ENCODE results near the gene ELANE.
"Not testable (repeated sequence)": the region's sequence is repeated elsewhere in the genome, so short reads cannot be mapped to it uniquely, and the experiment has no call there.

The ELANE gene

GRCh38 chr19:881385-882071 is 29.4 kb downstream of the ELANE start:
- no peak for DNase-seq

- no peak for DNase-seq
Observed at GRCh38 chr19:882871-883497, 30.9 kb downstream of the ELANE start.

DNA sequence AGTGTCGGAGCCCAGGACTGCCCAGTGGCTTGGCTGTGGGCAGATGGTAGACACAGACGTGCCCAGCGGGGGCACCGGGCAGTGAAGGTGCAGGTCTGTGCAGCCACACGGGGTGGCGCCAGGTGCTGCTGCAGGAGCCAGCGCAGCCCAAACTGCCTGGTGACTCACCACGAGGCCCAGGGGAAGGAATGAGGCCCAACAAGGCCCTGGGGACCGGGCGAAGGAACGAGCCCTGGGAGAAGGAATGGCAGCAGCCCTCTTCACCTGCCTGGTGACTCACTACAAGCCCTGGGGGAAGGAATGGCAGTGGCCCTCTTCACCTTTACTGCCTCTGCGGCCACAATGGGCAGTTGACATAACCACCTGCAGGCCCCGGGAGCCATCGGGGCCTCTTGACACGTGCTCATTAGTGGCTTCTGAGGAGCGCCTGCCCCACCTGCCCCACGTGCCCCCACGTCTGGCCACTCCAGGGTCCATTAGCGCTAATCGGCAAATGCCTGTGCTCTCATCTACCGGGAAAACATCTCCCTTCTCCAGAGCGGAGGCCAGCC is 31.6 kb downstream of the ELANE start:
- no peak for DNase-seq

- no peak for DNase-seq
Observed at GRCh38 chr19:884420-885211, 32.5 kb downstream of the ELANE start.

DNA sequence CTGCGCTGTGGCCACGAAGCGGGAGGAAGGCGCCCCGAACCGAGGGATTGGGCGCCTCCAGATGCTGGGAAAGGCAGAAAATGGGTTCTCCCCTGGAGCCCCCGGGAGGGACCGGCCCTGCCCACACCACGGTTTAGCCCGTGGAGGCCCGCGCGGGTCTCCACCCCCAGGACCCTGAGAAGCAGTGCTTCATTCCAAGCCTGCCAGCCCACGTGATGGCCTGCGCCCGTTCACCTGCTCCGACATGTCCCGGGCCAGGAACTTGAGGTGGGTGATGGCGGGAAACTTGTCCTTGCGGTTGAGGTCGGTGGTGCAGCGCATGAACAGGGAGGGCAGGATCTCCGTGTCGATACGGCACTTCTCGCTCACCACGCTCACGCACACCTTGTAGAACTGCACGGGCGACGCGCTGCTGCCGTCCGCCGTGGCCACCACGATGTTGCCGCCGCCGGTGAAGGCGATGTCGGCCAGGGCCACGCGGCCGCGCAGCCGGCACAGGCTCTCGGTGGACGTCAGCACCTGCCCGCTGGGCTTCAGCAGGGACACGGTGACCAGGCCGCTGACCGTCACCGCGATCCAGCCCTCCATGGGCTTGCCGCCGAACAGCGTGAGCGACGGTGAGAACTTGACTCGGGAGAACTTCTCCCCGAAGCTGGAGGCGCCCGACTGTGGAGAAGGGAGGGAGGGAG is 33.6 kb downstream of the ELANE start:
- DNase-seq = no peak

DNA sequence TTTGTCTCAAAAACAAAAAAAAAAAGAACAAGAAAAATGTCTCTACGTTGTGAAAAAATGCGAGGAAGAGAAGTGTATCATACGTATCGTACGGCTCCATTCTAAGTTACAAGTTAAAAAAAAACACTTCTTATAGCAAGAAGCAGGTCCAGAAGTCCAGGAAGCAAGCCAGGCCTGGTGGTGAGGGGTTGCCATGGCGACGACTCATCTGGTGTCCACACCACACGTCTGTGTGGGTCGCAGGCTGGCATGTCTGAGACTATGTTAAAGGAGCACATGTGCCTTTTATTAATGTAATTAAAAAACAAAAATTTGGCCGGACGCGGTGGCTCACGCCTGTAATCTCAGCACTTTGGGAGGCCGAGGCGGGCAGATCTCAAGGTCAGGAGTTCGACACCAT is 35.0 kb downstream of the ELANE start:
- peak; percentile 62 for DNase-seq

GRCh38 chr19:887599-887998 is 35.5 kb downstream of the ELANE start:
- no peak for DNase-seq

DNA sequence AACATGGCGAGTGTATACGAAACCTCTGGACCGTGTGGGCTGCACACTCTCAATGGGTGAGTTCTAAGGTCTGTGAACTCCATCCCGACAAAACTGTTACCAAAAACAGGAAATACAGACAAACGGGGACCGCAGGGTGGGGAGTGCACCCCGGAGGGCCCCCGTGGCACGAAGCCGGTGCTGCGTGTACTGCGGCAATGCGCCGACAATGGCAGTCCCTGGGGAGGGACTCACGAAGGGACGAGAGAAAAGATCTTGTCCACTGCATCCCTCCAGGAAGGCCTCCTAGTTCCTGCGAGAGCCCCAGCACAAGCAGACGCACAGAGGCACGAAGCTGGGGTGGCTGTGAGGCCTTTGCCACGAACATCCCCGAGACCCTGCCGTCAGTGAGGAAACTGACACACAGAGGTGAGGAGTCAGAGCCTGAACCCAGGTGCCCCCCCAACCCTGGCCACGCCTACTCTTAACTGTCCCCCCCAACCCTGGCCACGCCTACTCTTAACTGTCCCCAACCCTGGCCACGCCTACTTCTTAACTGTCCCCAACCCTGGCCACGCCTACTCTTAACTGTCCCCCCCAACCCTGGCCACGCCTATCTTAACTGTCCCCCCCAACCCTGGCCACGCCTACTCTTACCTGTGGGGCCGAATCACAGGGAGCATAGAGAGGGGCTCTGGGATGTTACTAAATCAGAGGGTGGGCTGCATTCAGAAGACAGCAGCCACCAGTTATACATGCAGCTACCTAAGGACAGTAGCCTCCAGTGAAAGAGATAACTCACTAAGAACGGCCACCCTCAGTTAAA is 36.7 kb downstream of the ELANE start:
- no peak for DNase-seq

GRCh38 chr19:889662-890295 is 37.7 kb downstream of the ELANE start:
- no peak for DNase-seq

GRCh38 chr19:890831-891230 is 38.7 kb downstream of the ELANE start:
- DNase-seq = no peak

GRCh38 chr19:891421-892200 is 39.5 kb downstream of the ELANE start:
- DNase-seq = not testable (repeated sequence)

DNA sequence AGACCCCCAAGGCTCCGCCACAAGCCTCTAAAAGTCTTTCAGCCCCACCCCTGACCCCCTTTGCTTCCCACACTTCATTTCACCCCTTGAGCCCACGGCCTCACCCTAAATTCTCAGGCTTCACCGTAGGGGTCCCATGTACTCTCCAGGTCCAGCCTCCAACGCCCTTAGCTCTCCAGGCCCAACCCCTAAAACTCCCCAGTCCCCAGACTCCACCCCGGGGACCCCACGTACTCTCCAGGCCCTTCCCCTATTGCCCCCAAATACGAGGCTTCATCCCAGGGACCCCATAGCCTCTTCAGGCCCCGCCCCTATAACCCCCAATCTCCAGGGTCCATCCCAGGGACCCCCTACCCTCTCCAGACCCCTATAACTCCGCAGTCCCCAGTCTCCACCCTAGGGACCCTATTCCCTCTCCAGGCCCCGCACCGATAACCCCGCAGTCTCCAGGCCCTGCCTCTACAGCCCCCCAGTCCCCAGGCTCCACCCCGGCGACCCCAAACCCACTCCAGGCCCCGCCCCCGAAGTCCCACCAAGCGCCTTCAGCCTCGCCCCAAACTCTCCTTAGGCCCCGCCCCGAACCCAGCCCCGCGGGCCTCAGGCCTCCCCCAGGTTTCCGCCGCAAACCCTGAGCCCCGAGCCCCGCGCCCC is 40.3 kb downstream of the ELANE start:
- no peak for DNase-seq

DNA sequence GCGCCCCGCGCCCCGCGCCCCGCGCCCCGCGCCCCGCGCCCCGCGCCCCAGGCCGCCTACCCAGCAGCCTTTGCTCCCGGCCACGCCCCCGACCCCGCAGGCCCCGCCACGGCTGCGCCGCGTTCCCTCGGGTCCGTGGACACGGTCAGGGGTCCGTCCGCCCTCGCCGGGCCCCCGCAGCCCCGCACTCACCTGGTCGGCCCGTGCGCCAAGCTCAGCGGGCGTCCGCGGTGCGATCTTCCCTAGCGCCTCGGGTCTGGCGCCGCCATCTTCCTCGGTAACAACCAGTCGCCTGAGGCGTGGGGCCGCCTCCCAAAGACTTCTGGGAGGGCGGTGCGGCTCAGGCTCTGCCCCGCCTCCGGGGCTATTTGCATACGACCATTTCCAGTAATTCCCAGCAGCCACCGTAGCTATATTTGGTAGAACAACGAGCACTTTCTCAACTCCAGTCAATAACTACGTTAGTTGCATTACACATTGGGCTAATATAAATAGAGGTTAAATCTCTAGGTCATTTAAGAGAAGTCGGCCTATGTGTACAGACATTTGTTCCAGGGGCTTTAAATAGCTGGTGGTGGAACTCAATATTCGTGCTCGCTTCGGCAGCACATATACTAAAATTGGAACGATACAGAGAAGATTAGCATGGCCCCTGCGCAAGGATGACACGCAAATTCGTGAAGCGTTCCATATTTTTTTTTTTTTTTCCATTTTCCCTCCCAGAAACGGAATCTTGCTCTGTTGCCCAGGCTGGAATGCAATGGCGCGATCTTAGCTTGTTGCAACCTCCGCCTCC is 41.0 kb downstream of the ELANE start, which contains the start of the genes MED16 and RNU6-9:
TSS of gene MED16 (minus strand) at position 294 of the 796 bp plus-strand sequence. CDS start 2,056 bp downstream, outside the sequence.
TSS of gene RNU6-9 (plus strand) at position 591 of the 796 bp plus-strand sequence.
- peak; percentile 92 for DNase-seq

GRCh38 chr19:896434-896833 is 44.3 kb downstream of the ELANE start:
- no peak for DNase-seq

DNA sequence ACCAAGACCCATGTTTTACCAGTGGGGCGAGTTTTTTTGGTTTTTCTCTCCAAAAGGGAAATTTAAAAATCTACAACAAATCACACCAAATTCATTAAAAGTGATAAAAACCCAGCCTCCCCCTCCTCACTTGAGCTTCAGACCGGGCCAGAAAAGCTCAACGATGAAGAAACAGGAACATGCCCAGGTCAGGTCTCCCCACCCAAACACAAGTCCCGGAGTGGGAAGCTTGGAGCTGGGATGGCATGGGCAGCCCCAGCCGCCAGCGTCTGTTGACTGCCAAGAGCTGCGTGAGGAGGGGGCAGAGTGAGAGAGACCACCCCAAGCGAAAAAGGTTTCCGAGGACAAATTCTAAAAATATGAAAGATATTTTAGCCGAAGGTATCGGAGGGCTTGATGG is 44.9 kb downstream of the ELANE start:
- DNase-seq = no peak

- no peak for DNase-seq
Observed at GRCh38 chr19:897442-898039, 45.4 kb downstream of the ELANE start.

DNA sequence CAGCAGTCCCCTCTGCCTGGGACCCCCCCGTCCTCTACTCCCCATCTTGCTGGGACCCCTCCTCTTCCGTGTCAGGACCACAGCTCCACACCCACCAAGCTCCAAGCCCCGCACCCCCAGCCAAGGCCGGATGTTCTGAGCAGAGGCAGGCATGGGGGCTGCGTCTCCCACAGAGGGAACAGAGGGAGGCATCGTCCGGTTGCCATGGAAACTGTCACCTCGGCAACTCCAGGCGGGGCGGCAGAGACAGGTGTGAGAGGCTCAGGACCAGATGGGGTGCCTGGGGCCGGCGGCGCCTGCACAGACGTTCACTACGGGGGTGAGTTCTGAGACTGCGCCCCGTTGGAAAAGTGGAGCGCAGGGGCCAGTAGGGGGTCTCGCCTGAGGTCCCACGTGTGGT is 46.6 kb downstream of the ELANE start:
- DNase-seq = no peak

DNA sequence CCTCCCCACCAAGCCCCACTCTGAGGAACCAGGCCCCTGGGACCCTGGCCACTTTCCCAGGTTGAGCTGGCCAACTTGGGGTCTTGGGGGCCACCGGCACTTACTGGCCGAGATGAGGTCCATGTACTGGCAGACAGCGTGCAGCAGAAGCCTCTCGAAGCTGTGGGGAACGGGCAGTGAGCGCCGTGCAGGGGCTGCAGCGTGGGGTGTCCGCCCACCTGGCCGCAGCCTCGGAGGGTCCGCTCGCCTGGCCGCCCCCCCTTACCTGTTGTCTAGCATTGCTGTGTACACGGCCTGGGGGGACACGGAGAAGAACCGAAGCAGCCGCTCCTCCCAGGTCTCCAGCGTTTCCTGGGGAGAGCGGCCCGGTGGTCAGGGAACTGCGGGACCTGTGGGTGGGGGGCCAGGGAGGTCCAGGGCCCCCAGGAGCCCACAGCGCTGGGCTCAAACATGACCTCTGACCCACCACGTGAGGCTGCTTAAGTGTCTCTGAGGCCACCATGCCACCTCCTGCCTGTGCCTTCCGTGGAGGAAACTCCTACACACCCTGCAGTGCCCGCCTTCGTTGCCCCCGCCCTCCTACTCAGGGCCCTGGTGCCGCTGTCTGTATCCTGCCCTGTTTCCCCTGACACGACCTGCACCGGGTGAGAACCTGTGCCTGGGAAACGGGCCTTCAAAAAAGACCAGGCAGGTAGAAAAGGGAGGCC is 47.4 kb downstream of the ELANE start:
- no peak for DNase-seq
